GM21423 (cell line): ENCODE results near the gene IBTK.
"Not testable (repeated sequence)": the region's sequence is repeated elsewhere in the genome, so short reads cannot be mapped to it uniquely, and the experiment has no call there.

Source experiments
- ATAC-seq: cut with Tn5 transposase; IDR thresholded peaks from one replicate; pipeline ENCODE4 v1.9.1; 2021; ENCODE audit warnings: mild to moderate bottlenecking, moderate library complexity; ENCODE audit not compliant: unreplicated experiment

The IBTK gene

GRCh38 chr6:82248273-82248735, 760 bp upstream of the IBTK start:
- peak; percentile 66 for ATAC-seq

- ATAC-seq = peak; percentile 26
These were observed 591 bp downstream of the IBTK start for GRCh38 chr6:82246802-82247504.

GRCh38 chr6:82246370-82246769, 1.2 kb downstream of the IBTK start:
- no peak for ATAC-seq

GRCh38 chr6:82245376-82245775, 2.2 kb downstream of the IBTK start:
- no peak for ATAC-seq

- ATAC-seq = no peak
These were observed 3.7 kb downstream of the IBTK start for GRCh38 chr6:82243884-82244283.

GRCh38 chr6:82240186-82240585, 7.4 kb downstream of the IBTK start:
- ATAC-seq = no peak

GRCh38 chr6:82239597-82239996, 7.9 kb downstream of the IBTK start:
- no peak for ATAC-seq

- no peak for ATAC-seq
These were observed 10.5 kb downstream of the IBTK start for GRCh38 chr6:82237013-82237412.

- ATAC-seq = peak; percentile 93
These were observed 19.8 kb downstream of the IBTK start for GRCh38 chr6:82227770-82228169.

GRCh38 chr6:82220167-82220566, 27.4 kb downstream of the IBTK start:
- ATAC-seq = no peak

- peak; percentile 98 for ATAC-seq
These were observed 30.4 kb downstream of the IBTK start for GRCh38 chr6:82217018-82217586.

GRCh38 chr6:82216549-82216948, 31.0 kb downstream of the IBTK start:
- peak; percentile 18 for ATAC-seq

- no peak for ATAC-seq
These were observed 36.2 kb downstream of the IBTK start for GRCh38 chr6:82211326-82211725.

GRCh38 chr6:82208913-82209312, 38.6 kb downstream of the IBTK start:
- ATAC-seq = no peak

- no peak for ATAC-seq
These were observed 41.6 kb downstream of the IBTK start for GRCh38 chr6:82205930-82206392.

GRCh38 chr6:82204020-82204419, 43.5 kb downstream of the IBTK start:
- no peak for ATAC-seq

- no peak for ATAC-seq
These were observed 49.8 kb downstream of the IBTK start for GRCh38 chr6:82197784-82198183.

GRCh38 chr6:82197245-82197644, 50.3 kb downstream of the IBTK start:
- ATAC-seq = not testable (repeated sequence)

GRCh38 chr6:82196161-82196560, 51.4 kb downstream of the IBTK start:
- no peak for ATAC-seq

- no peak for ATAC-seq
These were observed 51.9 kb downstream of the IBTK start for GRCh38 chr6:82195619-82196018.

GRCh38 chr6:82185948-82186535, 61.5 kb downstream of the IBTK start:
- no peak for ATAC-seq

- ATAC-seq = no peak
These were observed 63.8 kb downstream of the IBTK start for GRCh38 chr6:82183642-82184282.
